ENCODE measurements around the gene KIF4B. TPM values are rescaled to one million over a fixed set of nuclear protein-coding genes. Genes with fewer than 3 reads are reported as not detected.

The KIF4B gene
- total and polyA plus RNA-seq, 2 of the 13 experiments (the other 11 are each of a cell fraction or from before 2014, with no cell fraction given) = 0.04 TPM; not detected in 1

GRCh38 chr5:154986151-154986550 is 27.4 kb upstream of the KIF4B start:
- H3K9me3 ChIP-seq (ENCODE audit: low read length) = no peaks in the 10 kb centered on the region
- POLR2A ChIA-PET = no interaction called here
- H3K36me3 ChIP-seq (replicated peaks in 1 of 2; ENCODE audit: control insufficient read depth in 1 of 2, insufficient read depth in 2 of 2, low read length in 2 of 2) = no peaks in the 10 kb centered on the region
- BruUV-seq (replicated peaks) = no TSS peak
- H3K27me3 ChIP-seq (ENCODE audit: control insufficient read depth in 1 of 2, insufficient read depth in 2 of 2, low read length in 2 of 2) = 0 out of 5 replicates have a peak, but pooled peaks cover 0 to 1% of the 10 kb centered on the region in 2 experiments
- H3K27ac ChIP-seq (ENCODE audit: extremely low read length, insufficient read depth, low read length) = no peak overlapping the region
- TF ChIP-seq RELA (CRISPR knock-in tag; IDR thresholded peaks at IDR 0.05) (no peak), KDM2A (CRISPR knock-in tag; IDR thresholded peaks at IDR 0.05; ENCODE audit: borderline replicate concordance, low read depth) (no peak), HMG20B (CRISPR knock-in tag; conservative IDR thresholded peaks at IDR 0.05) (no peak)
- H3K4me1 ChIP-seq (ENCODE audit: insufficient read depth, low read length) = no peaks in the 10 kb centered on the region
- FAIRE-seq (no peak), ATAC-seq (no peak), DNase-seq (ENCODE audit: low spot score) (no peak)
- CTCF ChIA-PET (ENCODE audit: low intra/inter-chr PET ratio, low total read pairs) = no interaction called here
- H4K20me1 ChIP-seq (ENCODE audit: insufficient read depth, low read length) = no peaks in the 10 kb centered on the region
- WGBS (ENCODE audit: low lambda C conversion rate) = 50% methylated on average over 4 of the region's 4 CpGs
- H3K4me2 ChIP-seq (ENCODE audit: low read depth, low read length) = no peak overlapping the region
- H2AFZ ChIP-seq (ENCODE audit: low read length) = no peak overlapping the region
- in situ Hi-C loops (cut with HindIII; ENCODE audit: extremely low pct_ligation_motif_present, low pct_unique_long_range_greater_than_20kb) = no loop called here
- H3K79me2 ChIP-seq (ENCODE audit: insufficient read depth, low read length) = no peaks in the 10 kb centered on the region
- intact Hi-C loops (cut with micrococcal nuclease; ENCODE audit: unreplicated experiment) = no loop called here
- H3K9ac ChIP-seq (ENCODE audit: insufficient read depth, low read depth, low read length) = no peak overlapping the region
- H3K4me3 ChIP-seq (replicated peaks in 1 of 3; ENCODE audit: insufficient read depth in 1 of 3, low read depth in 2 of 3, low read length in 3 of 3) = no peak overlapping the region

DNA sequence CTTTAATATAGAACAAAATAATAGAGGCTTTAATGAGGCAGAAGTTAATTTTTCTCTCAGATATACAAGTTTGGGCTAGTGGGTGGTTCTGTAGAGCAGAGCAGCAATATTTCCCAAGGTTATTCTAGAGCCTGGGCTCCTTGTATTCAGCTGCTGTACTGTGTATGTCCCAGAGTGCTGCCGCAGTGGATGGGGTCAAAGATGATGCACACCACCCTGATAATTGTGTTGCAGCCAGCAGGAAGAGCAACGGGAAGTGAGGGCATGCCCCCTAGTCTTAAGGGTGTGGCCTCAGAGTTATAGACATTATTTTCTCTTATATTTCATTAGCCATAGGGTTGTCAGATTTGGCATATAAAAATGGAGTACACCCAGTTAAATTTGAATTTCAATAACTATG is 23.9 kb upstream of the KIF4B start:
- 0 out of 5 replicates have a peak, but pooled peaks cover 0 to 1% of the 10 kb centered on the region in 2 experiments for H3K27me3 ChIP-seq (ENCODE audit: control insufficient read depth in 1 of 2, insufficient read depth in 2 of 2, low read length in 2 of 2)
- DNase-seq (ENCODE audit: low spot score) (no peak), FAIRE-seq (no peak), ATAC-seq (no peak)
- H3K4me2 ChIP-seq (ENCODE audit: low read depth, low read length) = no peak overlapping the region
- no peaks in the 10 kb centered on the region for H3K4me1 ChIP-seq (ENCODE audit: insufficient read depth, low read length)
- no peak overlapping the region for H3K4me3 ChIP-seq (replicated peaks in 1 of 3; ENCODE audit: insufficient read depth in 1 of 3, low read depth in 2 of 3, low read length in 3 of 3)
- ChIA-PET CTCF (ENCODE audit: low intra/inter-chr PET ratio, low total read pairs) (no interaction called here), POLR2A (no interaction called here)
- H3K27ac ChIP-seq (ENCODE audit: extremely low read length, insufficient read depth, low read length) = no peak overlapping the region
- no peaks in the 10 kb centered on the region for H3K9me3 ChIP-seq (ENCODE audit: low read length)
- BruUV-seq (replicated peaks) = no TSS peak
- no peaks in the 10 kb centered on the region for H3K79me2 ChIP-seq (ENCODE audit: insufficient read depth, low read length)
- intact Hi-C loops (cut with micrococcal nuclease; ENCODE audit: unreplicated experiment) (no loop called here), in situ Hi-C loops (cut with HindIII; ENCODE audit: extremely low pct_ligation_motif_present, low pct_unique_long_range_greater_than_20kb) (no loop called here)
- H3K9ac ChIP-seq (ENCODE audit: insufficient read depth, low read depth, low read length) = no peak overlapping the region
- H4K20me1 ChIP-seq (ENCODE audit: insufficient read depth, low read length) = no peaks in the 10 kb centered on the region
- no peaks in the 10 kb centered on the region for H3K36me3 ChIP-seq (replicated peaks in 1 of 2; ENCODE audit: control insufficient read depth in 1 of 2, insufficient read depth in 2 of 2, low read length in 2 of 2)
- WGBS (ENCODE audit: low lambda C conversion rate) = 0% methylated on average over 2 of the region's 2 CpGs
- no peak overlapping the region for H2AFZ ChIP-seq (ENCODE audit: low read length)
- TF ChIP-seq KIAA2018 (CRISPR knock-in tag; IDR thresholded peaks at IDR 0.05; ENCODE audit: borderline replicate concordance) = no peak
- TF ChIP-seq ZMAT5 (CRISPR knock-in tag; IDR thresholded peaks at IDR 0.05; ENCODE audit: borderline replicate concordance, low read depth) = no peak
- TF ChIP-seq MZF1 (CRISPR knock-in tag; IDR thresholded peaks at IDR 0.05; ENCODE audit: borderline replicate concordance) = no peak
- TF ChIP-seq MBD4 (IDR thresholded peaks at IDR 0.05; ENCODE audit: borderline replicate concordance, low read length) = no peak
- TF ChIP-seq ZNF362 (CRISPR knock-in tag; IDR thresholded peaks at IDR 0.05; ENCODE audit: borderline replicate concordance) = no peak

All from HepG2 (cell line).